DOHH2 (cell line): ENCODE measurements around the gene GHR.

Source experiments
- EZH2phosphoT487 ChIP-seq: fragments of 200-600 bp; sonication (generic); IDR thresholded peaks from 2 replicates; pipeline ENCODE4 v1.6.1; 2017; ENCODE audit warnings: borderline replicate concordance, mild to moderate bottlenecking, antibody characterized with exemption, low read length, moderate library complexity, mixed read lengths
- TF ChIP-seq, protein P1 (sequence below): fragments of 200-600 bp; sonication (generic); IDR thresholded peaks from one replicate; pipeline ENCODE4 v1.5.1; 2014; ENCODE audit warnings: antibody characterized with exemption, mild to moderate bottlenecking, low read depth, low read length; ENCODE audit not compliant: poor library complexity, severe bottlenecking

DNA sequence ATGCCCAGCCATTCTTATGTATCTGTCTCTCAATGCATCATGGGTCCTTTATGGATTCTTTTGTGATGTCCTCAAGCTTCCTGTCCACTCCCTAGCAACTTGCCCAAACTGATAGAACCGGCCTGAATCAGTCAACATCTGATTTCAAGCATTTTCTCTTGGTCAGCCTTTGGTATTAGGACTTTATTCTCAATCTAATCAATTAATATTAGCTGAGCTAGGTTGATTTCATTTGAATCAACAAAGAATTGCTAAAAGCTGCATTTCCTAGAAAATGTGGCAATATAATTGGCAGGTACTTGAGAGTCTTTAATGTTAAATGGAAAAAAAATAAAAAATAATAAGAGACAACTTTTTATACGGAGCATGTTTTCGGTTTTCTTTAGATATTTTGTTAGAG lies 121.8 kb downstream of the GHR start:
- TF ChIP-seq, protein P1, sequence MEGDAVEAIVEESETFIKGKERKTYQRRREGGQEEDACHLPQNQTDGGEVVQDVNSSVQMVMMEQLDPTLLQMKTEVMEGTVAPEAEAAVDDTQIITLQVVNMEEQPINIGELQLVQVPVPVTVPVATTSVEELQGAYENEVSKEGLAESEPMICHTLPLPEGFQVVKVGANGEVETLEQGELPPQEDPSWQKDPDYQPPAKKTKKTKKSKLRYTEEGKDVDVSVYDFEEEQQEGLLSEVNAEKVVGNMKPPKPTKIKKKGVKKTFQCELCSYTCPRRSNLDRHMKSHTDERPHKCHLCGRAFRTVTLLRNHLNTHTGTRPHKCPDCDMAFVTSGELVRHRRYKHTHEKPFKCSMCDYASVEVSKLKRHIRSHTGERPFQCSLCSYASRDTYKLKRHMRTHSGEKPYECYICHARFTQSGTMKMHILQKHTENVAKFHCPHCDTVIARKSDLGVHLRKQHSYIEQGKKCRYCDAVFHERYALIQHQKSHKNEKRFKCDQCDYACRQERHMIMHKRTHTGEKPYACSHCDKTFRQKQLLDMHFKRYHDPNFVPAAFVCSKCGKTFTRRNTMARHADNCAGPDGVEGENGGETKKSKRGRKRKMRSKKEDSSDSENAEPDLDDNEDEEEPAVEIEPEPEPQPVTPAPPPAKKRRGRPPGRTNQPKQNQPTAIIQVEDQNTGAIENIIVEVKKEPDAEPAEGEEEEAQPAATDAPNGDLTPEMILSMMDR, result no peak
- TF ChIP-seq EZH2phosphoT487, result no peak
